ENCODE results near the gene FHDC1. TPM values are rescaled to one million over a fixed set of nuclear protein-coding genes. Genes with fewer than 3 reads are reported as not detected.

FHDC1 gene
- total RNA-seq, 4 donors from 2014 or later = 4.6 to 40.4 (median 15.5) TPM

GRCh38 chr4:152949930-152950329, 13.8 kb downstream of the FHDC1 start:
- no peak for TF ChIP-seq CTCF (IDR thresholded peaks at IDR 0.05)
- TF ChIP-seq POLR2AphosphoS5 (IDR thresholded peaks at IDR 0.05) = no peak
- TF ChIP-seq POLR2A (IDR thresholded peaks at IDR 0.05) = no peak
- no peak for TF ChIP-seq EP300 (IDR thresholded peaks at IDR 0.05; ENCODE audit: low read depth)
- intact Hi-C loops (cut with DNase I; ENCODE audit: low total_unique reads) (no loop called here), in situ Hi-C loops (cut with MboI; ENCODE audit: low pct_ligation_motif_present in 1 of 4, low pct_unique_long_range_greater_than_20kb in 1 of 4, low sequenced_read_pairs in 3 of 4) (no loop called here)
- Histone ChIP-seq H3K4me1 (peaks cover 0 to 35% (median 14%) of the 10 kb centered on the region in 4 donors), H3K27me3 (no peaks in the 10 kb centered on the region), H3K36me3 (no peaks in the 10 kb centered on the region), H3K4me3 (no peak overlapping the region), H3K27ac (peak overlapping the region in 3 of 4 donors; percentile 47 to 68 (median 58)), H3K9me3 (no peaks in the 10 kb centered on the region)
- 53 to 55% methylated on average over 2 to 8 of the region's 8 CpGs for WGBS, 2 donors (ENCODE audit: low coverage in 1 of 2)
- no peak for DNase-seq

GRCh38 chr4:152950402-152951274, 14.5 kb downstream of the FHDC1 start:
- H3K4me1 ChIP-seq = peaks cover 0 to 28% (median 11%) of the 10 kb centered on the region in 4 donors
- TF ChIP-seq POLR2AphosphoS5 (IDR thresholded peaks at IDR 0.05) (no peak), POLR2A (IDR thresholded peaks at IDR 0.05) (no peak), EP300 (IDR thresholded peaks at IDR 0.05; ENCODE audit: low read depth) (no peak), CTCF (IDR thresholded peaks at IDR 0.05) (no peak)
- no peaks in the 10 kb centered on the region for H3K36me3 ChIP-seq
- in situ Hi-C loops (cut with MboI; ENCODE audit: low pct_ligation_motif_present in 1 of 4, low pct_unique_long_range_greater_than_20kb in 1 of 4, low sequenced_read_pairs in 3 of 4) (no loop called here), intact Hi-C loops (cut with DNase I; ENCODE audit: low total_unique reads) (no loop called here)
- 43 to 44% methylated on average over 6 to 11 of the region's 11 CpGs for WGBS, 2 donors (ENCODE audit: low coverage in 1 of 2)
- no peaks in the 10 kb centered on the region for H3K9me3 ChIP-seq
- no peak for DNase-seq
- peak overlapping the region; percentile 47 to 68 (median 53) for H3K27ac ChIP-seq
- no peak overlapping the region for H3K4me3 ChIP-seq
- H3K27me3 ChIP-seq = no peaks in the 10 kb centered on the region

GRCh38 chr4:152951348-152951747, 15.2 kb downstream of the FHDC1 start:
- H3K4me3 ChIP-seq = no peak overlapping the region
- H3K27ac ChIP-seq = peak overlapping the region; percentile 47 to 68 (median 53)
- no peak for DNase-seq
- in situ Hi-C loops (cut with MboI; ENCODE audit: low pct_ligation_motif_present in 1 of 4, low pct_unique_long_range_greater_than_20kb in 1 of 4, low sequenced_read_pairs in 3 of 4) (no loop called here), intact Hi-C loops (cut with DNase I; ENCODE audit: low total_unique reads) (no loop called here)
- no peaks in the 10 kb centered on the region for H3K36me3 ChIP-seq
- no peak for TF ChIP-seq POLR2A (IDR thresholded peaks at IDR 0.05)
- no peak for TF ChIP-seq EP300 (IDR thresholded peaks at IDR 0.05; ENCODE audit: low read depth)
- no peak for TF ChIP-seq POLR2AphosphoS5 (IDR thresholded peaks at IDR 0.05)
- no peak for TF ChIP-seq CTCF (IDR thresholded peaks at IDR 0.05)
- 30 to 46% methylated on average over 3 of the region's 3 CpGs for WGBS, 2 donors (ENCODE audit: low coverage in 1 of 2)
- no peaks in the 10 kb centered on the region for H3K9me3 ChIP-seq
- H3K27me3 ChIP-seq = no peaks in the 10 kb centered on the region
- peaks cover 0 to 31% (median 15%) of the 10 kb centered on the region in 4 donors for H3K4me1 ChIP-seq

- H3K36me3 ChIP-seq = no peaks in the 10 kb centered on the region
- intact Hi-C loops (cut with DNase I; ENCODE audit: low total_unique reads) = no loop called here
- in situ Hi-C loops (cut with MboI; ENCODE audit: low pct_ligation_motif_present in 1 of 4, low pct_unique_long_range_greater_than_20kb in 1 of 4, low sequenced_read_pairs in 3 of 4) = no loop called here
- WGBS, 2 donors (ENCODE audit: low coverage in 1 of 2) = 88 to 90% methylated on average over 2 to 3 of the region's 3 CpGs
- no peak for TF ChIP-seq POLR2A (IDR thresholded peaks at IDR 0.05)
- TF ChIP-seq POLR2AphosphoS5 (IDR thresholded peaks at IDR 0.05) = no peak
- no peak for TF ChIP-seq CTCF (IDR thresholded peaks at IDR 0.05)
- TF ChIP-seq EP300 (IDR thresholded peaks at IDR 0.05; ENCODE audit: low read depth) = no peak
- no peak overlapping the region for H3K27ac ChIP-seq
- peaks cover 0 to 53% (median 32%) of the 10 kb centered on the region in 4 donors for H3K4me1 ChIP-seq
- DNase-seq = no peak
- H3K9me3 ChIP-seq = no peaks in the 10 kb centered on the region
- no peak overlapping the region for H3K4me3 ChIP-seq
- no peaks in the 10 kb centered on the region for H3K27me3 ChIP-seq
Measured at GRCh38 chr4:152953514-152953913, 17.4 kb downstream of the FHDC1 start.

Data from transverse colon (tissue), 4 donors.